Measurements from ENCODE around the gene AFTPH. TPM values are rescaled to one million over a fixed set of nuclear protein-coding genes. Genes with fewer than 3 reads are reported as not detected.
A peak's percentile ranks its signal among the peaks of the same experiment; 100 is the strongest.

The AFTPH gene
- polyA plus RNA-seq, 2 of the 4 experiments (the other 2 are of a cell fraction): 24.0 to 51.4 TPM

- Histone ChIP-seq H3K4me3 (no peak overlapping the region), H3K4me1 (peaks cover 24% of the 10 kb centered on the region; the same call in 1 of the 3 replicates), H3K9me3 (no peaks in the 10 kb centered on the region), H3K27ac (no peak overlapping the region), H3K4me2 (no peak overlapping the region)
- ATAC-seq (no peak), DNase-seq (ENCODE audit: low read depth in 1 of 2, low spot score in 1 of 2) (no peak), FAIRE-seq (no peak)
- ChIA-PET CTCF (interaction anchor here (1.2 to 8.0 kb wide), 5 partner anchors 9 to 275 kb away, joined by 4 to 69 read pairs (median 17); no protein-coding TSS in a partner anchor), POLR2A (no interaction called here)
- TF ChIP-seq EHF (CRISPR knock-in tag; IDR thresholded peaks at IDR 0.05) (no peak), FOSL2 (IDR thresholded peaks at IDR 0.05) (no peak), FOSL2 (CRISPR knock-in tag; IDR thresholded peaks at IDR 0.05) (no peak), TFCP2L1 (CRISPR knock-in tag; IDR thresholded peaks at IDR 0.05) (no peak), POLR2A (IDR thresholded peaks at IDR 0.05; ENCODE audit: low read length) (no peak), ZC3H11A (IDR thresholded peaks at IDR 0.05) (peak; percentile 58)
- 94% methylated on average over 6 of the region's 6 CpGs for WGBS (ENCODE audit: missing lambda C conversion rate)
Observed at GRCh38 chr2:64598226-64598625, 74.1 kb downstream of the AFTPH start.

- peaks cover 11% of the 10 kb centered on the region; the same call in 1 of the 3 replicates for H3K4me1 ChIP-seq
- ChIA-PET CTCF (interaction anchor here (1.1 to 8.0 kb wide), 8 partner anchors 8 to 274 kb away, joined by 3 to 69 read pairs (median 10); no protein-coding TSS in a partner anchor), POLR2A (interaction anchor here (0.6 to 2.1 kb wide), 2 partner anchors 10 to 15 kb away, joined by 4 to 7 read pairs; no protein-coding TSS in a partner anchor)
- DNase-seq (ENCODE audit: low read depth in 1 of 2, low spot score in 1 of 2) (no peak), ATAC-seq (no peak), FAIRE-seq (no peak)
- H3K27ac ChIP-seq: no peak overlapping the region
- TF ChIP-seq NR3C1 (IDR thresholded peaks at IDR 0.05) (no peak), ZNF302 (CRISPR knock-in tag; IDR thresholded peaks at IDR 0.05) (no peak), RFX5 (IDR thresholded peaks at IDR 0.05) (no peak)
- WGBS (ENCODE audit: missing lambda C conversion rate): 50% methylated on average over 3 of the region's 3 CpGs
- no peaks in the 10 kb centered on the region; the same call in 2 of the 3 replicates for H3K9me3 ChIP-seq
- H3K4me3 ChIP-seq: no peak overlapping the region
- no peak overlapping the region for H3K4me2 ChIP-seq
Observed at GRCh38 chr2:64599469-64599868, 75.3 kb downstream of the AFTPH start.

DNA sequence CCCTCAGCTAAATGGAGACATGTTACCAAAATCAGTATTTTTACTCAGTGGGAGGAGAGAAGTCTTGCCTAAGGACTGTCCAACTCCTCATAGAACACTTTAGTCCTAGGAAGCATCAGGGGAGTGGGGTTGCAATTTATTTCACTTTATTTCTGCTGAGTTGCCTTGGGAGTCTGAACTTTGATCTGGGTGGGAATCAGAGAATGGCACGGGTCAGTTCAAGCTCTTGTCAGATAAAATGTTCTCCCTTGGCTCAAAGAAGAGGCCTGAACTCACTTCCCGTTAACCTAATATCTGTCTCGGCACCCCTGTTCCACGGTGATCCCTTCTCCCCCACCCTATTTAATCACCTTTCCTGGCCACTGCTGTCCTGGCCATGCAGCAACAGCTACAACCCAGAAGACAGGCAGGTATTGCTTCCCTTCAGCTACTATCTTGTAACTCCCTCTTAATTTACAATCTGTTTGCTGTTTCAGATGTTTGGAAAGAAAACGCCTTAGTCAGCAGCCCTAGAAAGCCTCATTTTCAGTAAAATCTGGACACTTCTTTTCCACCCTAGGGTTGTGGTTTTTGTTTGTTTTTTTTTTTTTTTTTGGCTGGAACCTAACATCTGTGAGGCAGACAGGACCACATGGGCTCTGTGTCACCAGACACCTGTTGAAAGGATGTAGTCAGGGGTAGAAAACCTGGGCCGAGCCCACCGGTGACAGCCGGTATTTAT lies 77.1 kb downstream of the AFTPH start:
- WGBS (ENCODE audit: missing lambda C conversion rate): 72% methylated on average over 8 of the region's 8 CpGs
- 0 out of 3 replicates have a peak, but pooled peaks cover 8% of the 10 kb centered on the region for H3K4me1 ChIP-seq
- peak; percentile 69 for TF ChIP-seq MAFK (IDR thresholded peaks at IDR 0.05; ENCODE audit: partially characterized antibody)
- TF ChIP-seq, protein P1, sequence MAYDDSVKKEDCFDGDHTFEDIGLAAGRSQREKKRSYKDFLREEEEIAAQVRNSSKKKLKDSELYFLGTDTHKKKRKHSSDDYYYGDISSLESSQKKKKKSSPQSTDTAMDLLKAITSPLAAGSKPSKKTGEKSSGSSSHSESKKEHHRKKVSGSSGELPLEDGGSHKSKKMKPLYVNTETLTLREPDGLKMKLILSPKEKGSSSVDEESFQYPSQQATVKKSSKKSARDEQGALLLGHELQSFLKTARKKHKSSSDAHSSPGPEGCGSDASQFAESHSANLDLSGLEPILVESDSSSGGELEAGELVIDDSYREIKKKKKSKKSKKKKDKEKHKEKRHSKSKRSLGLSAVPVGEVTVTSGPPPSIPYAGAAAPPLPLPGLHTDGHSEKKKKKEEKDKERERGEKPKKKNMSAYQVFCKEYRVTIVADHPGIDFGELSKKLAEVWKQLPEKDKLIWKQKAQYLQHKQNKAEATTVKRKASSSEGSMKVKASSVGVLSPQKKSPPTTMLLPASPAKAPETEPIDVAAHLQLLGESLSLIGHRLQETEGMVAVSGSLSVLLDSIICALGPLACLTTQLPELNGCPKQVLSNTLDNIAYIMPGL (CRISPR knock-in tag; IDR thresholded peaks at IDR 0.05; ENCODE audit: borderline replicate concordance): no peak
- H3K4me2 ChIP-seq: 0 out of 3 replicates have a peak overlapping the region, but pooled peaks have one; percentile 0
- no peak for DNase-seq (ENCODE audit: low read depth in 1 of 2, low spot score in 1 of 2)
- no peak overlapping the region for H3K27ac ChIP-seq
- no peaks in the 10 kb centered on the region; the same call in 2 of the 3 replicates for H3K9me3 ChIP-seq
- FAIRE-seq: no peak
- no peak overlapping the region for H3K4me3 ChIP-seq
- no peak for ATAC-seq
- CTCF ChIA-PET: interaction anchor here (0.6 to 8.0 kb wide), 11 partner anchors 6 to 272 kb away, joined by 3 to 69 read pairs (median 4); no protein-coding TSS in a partner anchor
- POLR2A ChIA-PET: interaction anchor here (2.1 kb wide), 1 partner anchor 8 kb away, joined by 7 read pairs; no protein-coding TSS in a partner anchor

DNA sequence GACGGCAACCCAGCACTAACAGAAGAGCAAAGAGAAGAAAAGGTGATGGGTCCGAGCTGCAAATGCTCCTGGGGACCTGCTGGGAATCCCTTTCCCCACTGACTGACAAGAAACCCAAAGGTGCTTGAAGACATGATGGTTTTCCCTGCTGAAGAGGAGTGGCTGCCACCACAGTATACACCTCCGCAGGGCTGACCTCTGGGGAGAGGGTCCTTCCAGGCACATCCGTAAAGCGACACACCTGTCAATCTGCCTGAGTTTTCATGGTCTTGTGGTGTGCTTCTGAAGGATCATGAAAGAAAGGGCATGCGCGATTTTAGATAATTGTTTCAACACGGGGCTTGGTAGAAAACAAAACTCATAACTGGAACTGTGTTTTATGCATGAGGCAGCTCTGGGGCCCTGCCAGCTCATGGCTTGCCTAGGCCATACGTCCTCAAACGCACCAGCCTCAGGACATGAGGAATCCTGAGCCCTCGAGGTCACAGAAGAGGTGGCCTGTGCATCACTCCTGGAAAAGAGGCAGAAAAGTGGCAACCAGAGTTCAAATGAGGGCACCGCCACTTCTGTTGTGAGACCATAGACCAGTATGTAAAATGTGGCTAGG lies 77.8 kb downstream of the AFTPH start:
- ATAC-seq: no peak
- 0 out of 3 replicates have a peak, but pooled peaks cover 8% of the 10 kb centered on the region for H3K4me1 ChIP-seq
- H3K4me2 ChIP-seq: no peak overlapping the region
- 84% methylated on average over 12 of the region's 12 CpGs for WGBS (ENCODE audit: missing lambda C conversion rate)
- no peak overlapping the region for H3K27ac ChIP-seq
- no peak for FAIRE-seq
- DNase-seq (ENCODE audit: low read depth in 1 of 2, low spot score in 1 of 2): no peak
- H3K4me3 ChIP-seq: no peak overlapping the region
- no peaks in the 10 kb centered on the region; the same call in 2 of the 3 replicates for H3K9me3 ChIP-seq
- POLR2A ChIA-PET: no interaction called here
- CTCF ChIA-PET: interaction anchor here (0.6 to 4.4 kb wide), 6 partner anchors 10 to 271 kb away, joined by 3 to 19 read pairs (median 4); no protein-coding TSS in a partner anchor
- TF ChIP-seq HOXB5 (CRISPR knock-in tag; IDR thresholded peaks at IDR 0.05) (no peak), ZFP36 (IDR thresholded peaks at IDR 0.05; ENCODE audit: borderline replicate concordance, partially characterized antibody) (no peak), POLR2AphosphoS2 (conservative IDR thresholded peaks at IDR 0.05; ENCODE audit: low read length) (no peak), CBX8 (IDR thresholded peaks at IDR 0.05) (no peak), RARB (CRISPR knock-in tag; IDR thresholded peaks at IDR 0.05) (no peak), HOXA7 (CRISPR knock-in tag; IDR thresholded peaks at IDR 0.05) (no peak), BHLHE40 (IDR thresholded peaks at IDR 0.05; ENCODE audit: low read depth, low read length) (no peak), FOSB (CRISPR knock-in tag; IDR thresholded peaks at IDR 0.05) (no peak), HEYL (CRISPR knock-in tag; IDR thresholded peaks at IDR 0.05) (no peak), BCL3 (IDR thresholded peaks at IDR 0.05) (no peak), JUNB (IDR thresholded peaks at IDR 0.05) (no peak), ESRRA (IDR thresholded peaks at IDR 0.05; ENCODE audit: borderline replicate concordance, low read length) (no peak), KDM1A (IDR thresholded peaks at IDR 0.05; ENCODE audit: low read depth) (no peak), KDM5A (IDR thresholded peaks at IDR 0.05) (no peak), E2F6 (IDR thresholded peaks at IDR 0.05; ENCODE audit: borderline replicate concordance, low read depth) (no peak)
- TF ChIP-seq, protein P2, sequence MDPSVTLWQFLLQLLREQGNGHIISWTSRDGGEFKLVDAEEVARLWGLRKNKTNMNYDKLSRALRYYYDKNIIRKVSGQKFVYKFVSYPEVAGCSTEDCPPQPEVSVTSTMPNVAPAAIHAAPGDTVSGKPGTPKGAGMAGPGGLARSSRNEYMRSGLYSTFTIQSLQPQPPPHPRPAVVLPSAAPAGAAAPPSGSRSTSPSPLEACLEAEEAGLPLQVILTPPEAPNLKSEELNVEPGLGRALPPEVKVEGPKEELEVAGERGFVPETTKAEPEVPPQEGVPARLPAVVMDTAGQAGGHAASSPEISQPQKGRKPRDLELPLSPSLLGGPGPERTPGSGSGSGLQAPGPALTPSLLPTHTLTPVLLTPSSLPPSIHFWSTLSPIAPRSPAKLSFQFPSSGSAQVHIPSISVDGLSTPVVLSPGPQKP (IDR thresholded peaks at IDR 0.05; ENCODE audit: low read depth, low read length): no peak

Data from A549 (cell line).